A549 treated with CpdA at 1 μM for 4 hours (cell line): ENCODE results near the gene KLK2. TPM values are rescaled to one million over a fixed set of nuclear protein-coding genes. Genes with fewer than 3 reads are reported as not detected.

Experiments
- total RNA-seq: library from RNA; stranded (reverse); fragments of 200-300 nt; extraction: Qiagen RNA extraction; gene quantifications from 5 replicates; pipeline ENCODE4 v1.2.3, GENCODE V29; 2022; ENCODE audit warnings: low read depth

KLK2 gene
- 0.03 TPM in 1 of 5 replicates, not detected in the others for total RNA-seq

GRCh38 chr19:50873056-50873455, at the start of gene KLK2:
TSS of gene KLK2 (plus strand) at chr19:50873439. CDS start at chr19:50873474, 35 bp downstream.

GRCh38 chr19:50833117-50833801, 40.0 kb upstream of the KLK2 start, which contains the start of gene KLK15:
TSS of gene KLK15 (minus strand) at chr19:50833574. CDS start at chr19:50831492, 2,082 bp downstream.

DNA sequence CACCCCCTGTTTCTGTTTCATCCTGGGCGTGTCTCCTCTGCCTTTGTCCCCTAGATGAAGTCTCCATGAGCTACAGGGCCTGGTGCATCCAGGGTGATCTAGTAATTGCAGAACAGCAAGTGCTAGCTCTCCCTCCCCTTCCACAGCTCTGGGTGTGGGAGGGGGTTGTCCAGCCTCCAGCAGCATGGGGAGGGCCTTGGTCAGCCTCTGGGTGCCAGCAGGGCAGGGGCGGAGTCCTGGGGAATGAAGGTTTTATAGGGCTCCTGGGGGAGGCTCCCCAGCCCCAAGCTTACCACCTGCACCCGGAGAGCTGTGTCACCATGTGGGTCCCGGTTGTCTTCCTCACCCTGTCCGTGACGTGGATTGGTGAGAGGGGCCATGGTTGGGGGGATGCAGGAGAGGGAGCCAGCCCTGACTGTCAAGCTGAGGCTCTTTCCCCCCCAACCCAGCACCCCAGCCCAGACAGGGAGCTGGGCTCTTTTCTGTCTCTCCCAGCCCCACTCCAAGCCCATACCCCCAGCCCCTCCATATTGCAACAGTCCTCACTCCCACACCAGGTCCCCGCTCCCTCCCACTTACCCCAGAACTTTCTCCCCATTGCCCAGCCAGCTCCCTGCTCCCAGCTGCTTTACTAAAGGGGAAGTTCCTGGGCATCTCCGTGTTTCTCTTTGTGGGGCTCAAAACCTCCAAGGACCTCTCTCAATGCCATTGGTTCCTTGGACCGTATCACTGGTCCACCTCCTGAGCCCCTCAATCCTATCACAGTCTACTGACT, 18.4 kb upstream of the KLK2 start, which contains the start of gene KLK3:
Gene KLK3, plus strand, starts transcription at position 280 of the 775 bp plus-strand sequence. Its CDS starts 41 bp downstream, at position 321.

DNA sequence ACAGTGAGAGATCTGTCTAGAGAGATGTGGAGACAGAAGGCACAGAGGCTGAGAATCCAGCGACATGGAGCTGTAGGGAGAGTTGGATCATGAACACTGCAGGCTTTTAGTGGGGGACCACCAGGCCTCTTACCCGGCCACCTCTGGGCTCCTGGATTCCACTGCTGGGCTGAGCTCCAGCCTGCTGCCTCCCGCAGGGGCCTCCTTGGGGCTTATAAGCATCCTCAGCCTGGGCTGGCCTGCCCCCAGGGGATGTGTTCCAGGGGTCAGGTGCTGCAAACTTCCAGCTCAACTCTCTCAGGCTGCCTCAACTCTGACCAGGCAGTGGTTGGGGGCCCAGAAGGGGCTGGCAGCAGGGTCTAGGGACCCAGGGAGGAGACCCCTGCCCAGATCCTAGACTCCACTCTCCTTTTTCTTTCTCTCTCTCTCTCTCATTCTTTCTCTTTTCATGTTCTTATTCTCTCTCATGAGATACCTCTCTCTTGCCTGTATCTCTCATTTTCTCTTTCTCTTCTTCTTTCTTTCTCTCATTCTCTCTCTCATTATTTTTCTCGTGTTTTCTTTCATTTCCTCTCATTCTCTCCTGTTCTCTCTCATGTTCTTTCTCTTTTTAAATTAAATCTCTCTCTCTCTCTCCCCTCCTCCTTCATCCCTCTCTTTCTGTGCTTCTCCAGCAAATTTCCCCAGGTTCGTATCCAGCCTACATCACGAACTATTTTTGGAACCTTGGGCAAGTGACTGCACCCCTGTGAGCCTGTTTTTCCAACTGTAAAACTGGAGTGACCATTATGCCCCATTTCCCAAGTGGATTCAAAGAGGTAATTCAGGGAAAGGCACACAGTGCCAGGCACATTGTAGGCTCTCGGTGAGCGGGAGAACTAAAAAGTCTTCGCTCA, 38.2 kb downstream of the KLK2 start, which contains the start of gene KLK4:
Gene KLK4, minus strand, starts transcription at position 190 of the 896 bp plus-strand sequence. CDS start 657 bp downstream, outside the sequence.

Other genes with a start within 250 kb of the KLK2 start
- 0.36 to 0.76 TPM (median 0.51 TPM) in 5 replicates for gene SYT3, start 233.6 kb upstream of the KLK2 start, total RNA-seq
- 4.4 to 11.2 TPM (median 9.5 TPM) in 5 replicates for gene C19orf81, start 224.0 kb upstream of the KLK2 start, total RNA-seq
- gene SHANK1, start 153.6 kb upstream of the KLK2 start, total RNA-seq: 0.07 to 0.35 TPM (median 0.20 TPM) in 5 replicates
- 5.1 to 9.7 TPM (median 9.2 TPM) in 5 replicates for gene CLEC11A, start 150.1 kb upstream of the KLK2 start, total RNA-seq
- not detected in 5 replicates for gene GPR32, start 103.0 kb upstream of the KLK2 start, total RNA-seq
- gene ACP4, start 83.0 kb upstream of the KLK2 start, total RNA-seq: not detected in 5 replicates
- gene KLK1, start 49.7 kb upstream of the KLK2 start, total RNA-seq: 0.10 to 0.41 TPM (median 0.16 TPM) in 3 of 5 replicates, not detected in the others
- gene KLK15, start 39.9 kb upstream of the KLK2 start, total RNA-seq: not detected in 5 replicates
- gene KLK3, start 18.5 kb upstream of the KLK2 start, total RNA-seq: not detected in 5 replicates
- 0.14 to 0.22 TPM in 2 of 5 replicates, not detected in the others for gene KLK4, start 38.0 kb downstream of the KLK2 start, total RNA-seq
- gene KLK5, start 79.6 kb downstream of the KLK2 start, total RNA-seq: 0.17 TPM in 1 of 5 replicates, not detected in the others
- gene KLK6, start 96.2 kb downstream of the KLK2 start, total RNA-seq: 0.21 to 0.82 TPM (median 0.33 TPM) in 4 of 5 replicates, not detected in the other
- 0.03 TPM in 1 of 5 replicates, not detected in the others for gene KLK7, start 110.5 kb downstream of the KLK2 start, total RNA-seq
- gene KLK8, start 128.2 kb downstream of the KLK2 start, total RNA-seq: not detected in 5 replicates
- 0.19 to 0.34 TPM (median 0.32 TPM) in 5 replicates for gene KLK10, start 146.3 kb downstream of the KLK2 start, total RNA-seq
- 0.14 TPM in 1 of 5 replicates, not detected in the others for gene KLK11, start 153.2 kb downstream of the KLK2 start, total RNA-seq
- not detected in 5 replicates for gene KLK12, start 161.6 kb downstream of the KLK2 start, total RNA-seq
- 0.08 to 0.36 TPM in 2 of 5 replicates, not detected in the others for gene KLK13, start 191.7 kb downstream of the KLK2 start, total RNA-seq
- gene KLK14, start 209.4 kb downstream of the KLK2 start, total RNA-seq: 0.29 to 0.70 TPM (median 0.50 TPM) in 5 replicates
- 5.0 to 16.7 TPM (median 13.8 TPM) in 5 replicates for gene CTU1, start 235.0 kb downstream of the KLK2 start, total RNA-seq